Measurements from ENCODE around the gene FMNL3.

FMNL3 gene

GRCh38 chr12:49703647-49704137 is 3.5 kb downstream of the FMNL3 start:
- no peak for TF ChIP-seq CTCF (IDR thresholded peaks at IDR 0.05; ENCODE audit: low read depth, low read length)
- Histone ChIP-seq H3K9me3 (ENCODE audit: severe bottlenecking) (no peaks in the 10 kb centered on the region), H3K27ac (no peak overlapping the region), H3K27me3 (ENCODE audit: insufficient read depth, low read depth, severe bottlenecking) (no peaks in the 10 kb centered on the region), H3K4me3 (ENCODE audit: low read depth, low read length) (no peak overlapping the region), H3K36me3 (peaks cover 4% of the 10 kb centered on the region; the same call in 1 of the 2 replicates)
- DNase-seq = no peak

- no peak overlapping the region; the same call in 1 of the 2 replicates for H3K27ac ChIP-seq
- no peak overlapping the region for H3K4me3 ChIP-seq (ENCODE audit: low read depth, low read length)
- no peak for DNase-seq
- no peaks in the 10 kb centered on the region for H3K9me3 ChIP-seq (ENCODE audit: severe bottlenecking)
- TF ChIP-seq CTCF (IDR thresholded peaks at IDR 0.05; ENCODE audit: low read depth, low read length) = no peak
- H3K27me3 ChIP-seq (ENCODE audit: insufficient read depth, low read depth, severe bottlenecking) = no peaks in the 10 kb centered on the region
- peaks cover 4% of the 10 kb centered on the region; the same call in 1 of the 2 replicates for H3K36me3 ChIP-seq
These were observed 4.5 kb downstream of the FMNL3 start for GRCh38 chr12:49702676-49703215.

GRCh38 chr12:49702009-49702408 is 5.2 kb downstream of the FMNL3 start:
- no peak for DNase-seq
- no peak overlapping the region for H3K4me3 ChIP-seq (ENCODE audit: low read depth, low read length)
- H3K27ac ChIP-seq = no peak overlapping the region
- peaks cover 4% of the 10 kb centered on the region; the same call in 1 of the 2 replicates for H3K36me3 ChIP-seq
- TF ChIP-seq CTCF (IDR thresholded peaks at IDR 0.05; ENCODE audit: low read depth, low read length) = no peak
- H3K9me3 ChIP-seq (ENCODE audit: severe bottlenecking) = no peaks in the 10 kb centered on the region
- H3K27me3 ChIP-seq (ENCODE audit: insufficient read depth, low read depth, severe bottlenecking) = no peaks in the 10 kb centered on the region

GRCh38 chr12:49698619-49699545 is 8.3 kb downstream of the FMNL3 start:
- TF ChIP-seq CTCF (IDR thresholded peaks at IDR 0.05; ENCODE audit: low read depth, low read length) = no peak
- no peak overlapping the region for H3K27ac ChIP-seq
- no peaks in the 10 kb centered on the region for H3K9me3 ChIP-seq (ENCODE audit: severe bottlenecking)
- peaks cover 4% of the 10 kb centered on the region; the same call in 1 of the 2 replicates for H3K36me3 ChIP-seq
- H3K27me3 ChIP-seq (ENCODE audit: insufficient read depth, low read depth, severe bottlenecking) = no peaks in the 10 kb centered on the region
- no peak for DNase-seq
- no peak overlapping the region for H3K4me3 ChIP-seq (ENCODE audit: low read depth, low read length)

GRCh38 chr12:49697808-49698207 is 9.4 kb downstream of the FMNL3 start:
- Histone ChIP-seq H3K27me3 (ENCODE audit: insufficient read depth, low read depth, severe bottlenecking) (no peaks in the 10 kb centered on the region), H3K9me3 (ENCODE audit: severe bottlenecking) (no peaks in the 10 kb centered on the region), H3K27ac (no peak overlapping the region), H3K36me3 (peaks cover 4% of the 10 kb centered on the region; the same call in 1 of the 2 replicates), H3K4me3 (ENCODE audit: low read depth, low read length) (no peak overlapping the region)
- TF ChIP-seq CTCF (IDR thresholded peaks at IDR 0.05; ENCODE audit: low read depth, low read length) = no peak
- no peak for DNase-seq

All from WERI-Rb-1 (cell line).